Inflammatory macrophage (primary cell): ENCODE data around the gene ZNF143.
A peak's percentile ranks its signal among the peaks of the same experiment; 100 is the strongest.

Experiments
- DNase-seq, 2 donors: peaks; one replicate each; pipeline ENCODE4 v3.0.0-alpha.2; 2020 to 2022

The ZNF143 gene

GRCh38 chr11:9498457-9499078 is 37.8 kb downstream of the ZNF143 start:
- no peak for DNase-seq

- peak; percentile 80 for DNase-seq
Measured at GRCh38 chr11:9506489-9507276, 45.9 kb downstream of the ZNF143 start.

- DNase-seq, result no peak
Measured at GRCh38 chr11:9507277-9507580, 46.4 kb downstream of the ZNF143 start.

GRCh38 chr11:9509041-9509440 is 48.2 kb downstream of the ZNF143 start:
- DNase-seq, result no peak

- DNase-seq, result no peak
Measured at GRCh38 chr11:9512370-9513019, 51.7 kb downstream of the ZNF143 start.

GRCh38 chr11:9514576-9514975 is 53.8 kb downstream of the ZNF143 start:
- peak; percentile 37 to 43 for DNase-seq

- DNase-seq, result no peak
Measured at GRCh38 chr11:9516113-9516512, 55.3 kb downstream of the ZNF143 start.

GRCh38 chr11:9518835-9519410 is 58.1 kb downstream of the ZNF143 start:
- DNase-seq, result no peak

GRCh38 chr11:9524001-9524400 is 63.2 kb downstream of the ZNF143 start:
- DNase-seq, result no peak

- no peak for DNase-seq
Measured at GRCh38 chr11:9525116-9525515, 64.3 kb downstream of the ZNF143 start.

GRCh38 chr11:9527481-9528135 is 66.8 kb downstream of the ZNF143 start:
- DNase-seq, result no peak

GRCh38 chr11:9528136-9528501 is 67.3 kb downstream of the ZNF143 start:
- DNase-seq, result no peak

GRCh38 chr11:9528573-9529333 is 67.9 kb downstream of the ZNF143 start:
- no peak for DNase-seq

GRCh38 chr11:9529334-9529650 is 68.5 kb downstream of the ZNF143 start:
- no peak for DNase-seq

- DNase-seq, result no peak
Measured at GRCh38 chr11:9530020-9530621, 69.3 kb downstream of the ZNF143 start.

- no peak for DNase-seq
Measured at GRCh38 chr11:9530901-9531625, 70.3 kb downstream of the ZNF143 start.

GRCh38 chr11:9533058-9533457 is 72.2 kb downstream of the ZNF143 start:
- DNase-seq, result no peak

- no peak for DNase-seq
Measured at GRCh38 chr11:9533736-9534473, 73.1 kb downstream of the ZNF143 start.

- peak; percentile 93 to 97 for DNase-seq
Measured at GRCh38 chr11:9535189-9535781, 74.5 kb downstream of the ZNF143 start.

GRCh38 chr11:9538548-9538947 is 77.7 kb downstream of the ZNF143 start:
- DNase-seq, result no peak
